Fibroblast of villous mesenchyme (primary cell): ENCODE results near the gene CEP76. TPM values are rescaled to one million over a fixed set of nuclear protein-coding genes. Genes with fewer than 3 reads are reported as not detected.

Experiments used
- DNase-seq: peaks from one replicate; pipeline ENCODE4 v3.0.0-alpha.2; 2010; ENCODE audit warnings: low read depth
- H3K4me3 ChIP-seq: 2 replicates; pipeline ENCODE4 v1.5.1; 2011; ENCODE audit warnings: low read depth, mild to moderate bottlenecking, low read length
- CTCF ChIP-seq: IDR thresholded peaks from 2 replicates; pipeline ENCODE4 v1.5.1; 2012; ENCODE audit warnings: low read depth, mild to moderate bottlenecking, low read length; ENCODE audit not compliant: insufficient read depth
- total RNA-seq: library from RNA; depleted of rRNA; stranded (reverse); fragments of >200 nt; gene quantifications from 2 replicates; pipeline ENCODE4 v1.2.3, GENCODE V29; 2012

Gene CEP76
- total RNA-seq, 1 donor, result 12.5 TPM

- no peak overlapping the region for H3K4me3 ChIP-seq
- no peak for TF ChIP-seq CTCF
- DNase-seq, result no peak
These were observed 34.9 kb upstream of the CEP76 start for GRCh38 chr18:12737243-12737902.

GRCh38 chr18:12726774-12727550, 24.4 kb upstream of the CEP76 start:
- H3K4me3 ChIP-seq, result no peak overlapping the region
- peak; percentile 81 for DNase-seq
- TF ChIP-seq CTCF, result peak; percentile 89

GRCh38 chr18:12726331-12726730, 23.8 kb upstream of the CEP76 start:
- TF ChIP-seq CTCF, result no peak
- no peak overlapping the region for H3K4me3 ChIP-seq
- no peak for DNase-seq

GRCh38 chr18:12722731-12723130, 20.2 kb upstream of the CEP76 start:
- no peak overlapping the region for H3K4me3 ChIP-seq
- no peak for DNase-seq
- no peak for TF ChIP-seq CTCF

- no peak for DNase-seq
- TF ChIP-seq CTCF, result no peak
- no peak overlapping the region for H3K4me3 ChIP-seq
These were observed 19.2 kb upstream of the CEP76 start for GRCh38 chr18:12721495-12722275.

GRCh38 chr18:12711446-12711845, 8.9 kb upstream of the CEP76 start:
- no peak for TF ChIP-seq CTCF
- no peak overlapping the region for H3K4me3 ChIP-seq
- no peak for DNase-seq
